ENCODE data around the gene KANK4.

The KANK4 gene

DNA sequence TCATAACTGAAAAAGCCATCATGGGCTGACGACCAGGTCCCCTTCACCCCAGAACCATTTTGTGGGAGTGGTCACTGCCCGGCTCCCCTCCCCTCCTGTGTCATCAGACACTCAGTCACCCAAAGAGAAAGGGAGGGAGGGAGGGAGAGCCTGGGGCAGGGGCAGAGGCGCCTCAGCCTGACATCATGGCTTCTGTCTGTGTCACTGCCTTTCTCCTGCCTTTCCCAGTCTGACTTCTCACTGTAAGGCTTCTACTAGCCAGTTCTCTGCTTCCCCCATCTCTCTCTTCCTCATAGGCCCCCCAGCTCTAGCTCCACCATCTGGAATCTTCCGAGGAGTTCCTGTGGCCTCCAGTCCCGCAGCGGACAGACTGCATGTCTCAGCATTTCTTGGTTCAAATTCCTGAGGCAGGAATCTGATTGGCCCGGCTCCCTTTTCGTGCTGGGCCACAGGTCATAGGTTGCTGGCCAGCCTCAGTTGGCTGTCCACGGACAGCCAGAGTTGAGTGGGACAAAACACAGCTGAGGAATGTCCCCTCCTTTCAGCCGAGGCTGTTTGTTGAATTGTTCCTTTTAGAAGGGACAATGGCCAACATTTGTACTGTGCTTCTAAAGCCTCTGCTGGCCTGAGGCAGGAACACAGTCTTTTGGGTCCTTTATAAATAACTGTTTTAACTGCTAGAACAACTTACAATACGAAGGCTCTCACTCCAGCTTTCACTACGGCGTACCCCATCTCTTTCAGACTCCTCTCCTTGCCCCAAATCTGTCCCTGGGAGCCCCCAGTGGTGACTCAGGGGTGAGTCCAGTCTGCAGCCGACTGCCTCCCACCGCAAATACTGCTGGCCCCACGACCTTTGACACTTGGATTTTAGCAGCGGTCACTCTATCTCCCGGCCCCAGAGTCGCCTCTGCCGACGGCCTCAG is 18.7 kb upstream of the KANK4 start:
- DNase-seq, result no peak

GRCh38 chr1:62336995-62337705 is 17.9 kb upstream of the KANK4 start:
- DNase-seq, result no peak

GRCh38 chr1:62336638-62336994 is 17.4 kb upstream of the KANK4 start:
- no peak for DNase-seq

DNA sequence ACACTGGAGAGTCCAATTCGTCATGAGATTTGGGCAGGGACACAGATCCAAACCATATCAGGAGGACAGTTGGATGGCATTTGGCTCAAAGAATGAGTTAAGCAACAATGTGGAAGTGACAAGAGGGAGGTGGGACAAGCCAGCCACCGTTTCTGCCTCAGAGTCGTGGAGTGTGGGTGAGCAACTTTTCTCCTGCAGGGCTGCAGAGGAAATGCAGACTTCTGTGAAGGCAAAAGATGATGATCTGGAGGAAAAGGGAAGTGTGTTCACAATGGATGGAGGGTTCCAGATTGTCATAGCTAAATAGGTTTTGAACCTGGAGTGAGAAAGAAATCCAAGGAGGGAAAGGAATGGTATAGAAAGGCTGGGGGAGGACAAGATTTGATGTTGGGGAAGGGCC is 16.4 kb upstream of the KANK4 start:
- no peak for DNase-seq

DNA sequence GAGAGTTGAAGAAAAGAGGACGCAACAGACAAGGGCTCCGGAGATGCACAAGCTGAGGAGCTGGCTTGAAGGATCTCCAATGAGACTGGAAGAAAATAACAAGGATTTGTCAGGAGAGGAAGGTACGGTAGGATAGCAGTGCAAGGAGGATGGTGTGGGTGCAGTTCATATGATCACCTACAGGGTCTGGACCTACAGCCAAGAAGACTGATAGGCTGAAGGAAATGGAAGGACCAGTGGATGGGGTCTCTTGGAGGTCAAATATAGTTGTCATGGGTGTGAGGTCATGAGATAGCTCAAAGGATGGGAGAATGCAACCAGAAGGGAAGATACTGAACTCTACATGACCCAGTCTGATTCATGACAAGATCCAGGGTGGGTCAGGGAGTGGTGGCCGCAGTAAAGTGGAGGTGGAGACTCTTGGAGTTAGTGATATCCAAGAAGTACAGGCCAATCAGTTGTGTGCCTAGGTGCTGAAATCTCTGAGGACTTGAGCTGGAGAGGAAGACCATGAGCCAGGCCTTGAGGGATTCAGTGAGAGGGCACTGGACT is 15.3 kb upstream of the KANK4 start:
- DNase-seq, result no peak

- no peak for DNase-seq
Observed at GRCh38 chr1:62333441-62333840, 14.2 kb upstream of the KANK4 start.

DNA sequence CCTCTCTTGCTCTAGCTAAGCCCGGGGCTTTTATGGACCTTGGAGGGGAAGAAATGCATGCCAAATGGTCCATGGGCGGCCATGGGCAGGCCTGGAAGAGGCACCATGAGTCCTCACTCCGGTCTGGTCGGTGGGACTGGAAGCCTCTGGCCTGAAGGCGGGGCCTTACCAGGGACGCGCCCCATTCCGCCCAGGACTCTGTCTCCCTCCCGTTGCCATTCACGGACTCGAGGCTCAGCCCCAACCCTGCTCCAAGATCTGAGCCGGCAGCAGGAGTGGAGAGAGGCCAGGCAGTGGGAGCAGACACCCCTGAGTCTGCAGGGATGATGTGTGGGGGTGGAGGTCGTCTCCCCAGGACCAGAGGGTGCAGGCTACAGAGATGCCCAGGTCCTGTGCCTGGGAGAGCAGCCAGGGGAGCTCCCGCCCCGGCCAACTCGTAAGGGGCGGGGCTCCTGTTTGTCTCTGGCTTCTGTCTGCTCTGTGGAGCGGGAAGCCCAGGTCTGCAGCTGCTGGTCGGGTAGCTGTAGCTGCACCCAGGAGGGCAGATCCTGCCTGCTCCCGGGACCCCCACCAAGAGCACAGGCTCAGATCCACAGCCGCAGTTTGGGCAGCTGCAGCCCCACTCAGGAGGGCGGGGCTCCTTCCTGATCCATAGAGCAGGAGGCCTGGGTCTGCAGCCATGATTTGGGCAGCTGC is 8.3 kb upstream of the KANK4 start:
- no peak for DNase-seq

DNA sequence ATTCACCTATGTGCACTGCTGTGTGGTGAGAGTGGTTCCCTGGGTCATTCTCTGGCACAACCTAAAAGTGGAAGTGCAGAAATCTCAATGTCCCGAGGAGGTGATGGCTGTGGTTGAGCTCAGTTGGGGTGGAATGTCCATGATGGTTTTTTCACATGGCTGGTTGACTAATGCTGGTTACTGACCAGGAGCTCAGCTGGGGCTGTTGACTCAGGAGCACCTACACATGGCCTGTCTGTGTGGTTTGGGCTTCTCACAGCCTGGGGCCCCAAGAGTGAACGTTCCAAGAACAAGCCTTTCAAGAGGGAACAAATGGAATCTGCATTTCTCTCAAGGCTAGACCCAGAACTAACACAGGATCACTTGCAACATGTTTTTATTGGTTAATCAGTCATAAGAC is 6.4 kb upstream of the KANK4 start:
- DNase-seq, result no peak

DNA sequence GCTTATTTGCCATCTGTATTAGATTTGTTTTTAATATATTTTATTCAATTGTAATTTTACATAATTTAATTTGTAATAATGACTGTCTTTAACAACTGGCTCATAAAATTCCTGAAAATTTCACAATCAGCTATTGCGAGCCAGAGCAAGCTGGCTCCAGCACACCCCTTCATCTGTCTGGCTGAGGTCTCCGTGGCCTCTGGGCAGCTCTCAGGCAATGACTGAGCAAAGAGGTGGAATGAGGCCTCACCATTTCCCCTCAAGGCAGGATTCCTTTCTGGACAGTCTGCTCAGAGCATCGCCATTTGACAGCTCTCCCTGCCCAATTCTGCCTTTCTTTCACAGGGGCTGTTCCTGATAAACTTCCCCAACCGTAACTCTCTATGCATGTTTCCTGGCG is 5.8 kb upstream of the KANK4 start:
- DNase-seq, result no peak

- DNase-seq, result no peak
Observed at GRCh38 chr1:62321446-62321845, 2.2 kb upstream of the KANK4 start.

- DNase-seq, result no peak
Observed at GRCh38 chr1:62318320-62318755, 896 bp downstream of the KANK4 start.

GRCh38 chr1:62317021-62317768 is 2.0 kb downstream of the KANK4 start:
- no peak for DNase-seq

- DNase-seq, result no peak
Observed at GRCh38 chr1:62316135-62316534, 3.1 kb downstream of the KANK4 start.

DNA sequence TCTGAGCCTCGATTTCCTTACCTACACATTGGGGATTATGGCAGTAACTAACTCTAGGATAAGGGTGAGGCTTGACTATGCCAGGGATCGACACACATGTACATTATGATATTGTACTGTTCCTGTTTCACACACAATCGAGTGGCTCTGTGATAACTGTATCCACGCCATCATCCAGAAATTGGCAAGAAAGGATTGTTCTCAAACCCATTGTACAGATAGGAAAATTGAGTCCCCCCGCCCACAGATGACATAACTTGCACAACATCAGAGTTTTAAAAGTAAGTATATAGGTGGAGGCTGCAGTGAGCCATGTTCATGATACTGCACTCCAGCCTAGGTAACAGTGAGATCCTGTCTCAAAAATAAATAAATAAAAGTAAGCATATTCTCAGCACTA is 3.8 kb downstream of the KANK4 start:
- DNase-seq, result no peak

GRCh38 chr1:62314454-62315350 is 4.5 kb downstream of the KANK4 start:
- no peak for DNase-seq

- DNase-seq, result no peak
Observed at GRCh38 chr1:62312698-62313097, 6.5 kb downstream of the KANK4 start.

DNA sequence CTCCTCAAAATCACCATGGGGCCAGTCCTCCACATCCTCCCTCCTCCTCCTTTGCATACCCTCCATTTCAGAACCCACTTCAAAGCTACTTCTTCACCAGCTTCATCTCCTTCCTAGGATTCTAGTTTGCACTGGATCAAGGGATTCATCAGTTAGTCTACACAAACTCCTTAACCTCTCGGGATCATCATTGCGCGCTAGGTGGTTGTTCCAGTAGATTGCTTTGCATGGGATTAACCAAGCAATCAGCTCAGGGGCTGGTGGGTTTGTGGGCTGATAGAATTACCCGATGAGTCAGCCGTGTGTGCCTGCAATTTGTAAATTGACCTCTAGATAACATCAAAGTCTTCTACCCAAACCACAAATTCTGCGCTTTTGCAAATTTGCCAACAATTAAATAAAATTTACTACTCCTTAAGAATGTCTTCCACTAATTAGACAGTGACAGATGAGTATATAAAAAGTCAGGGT is 7.7 kb downstream of the KANK4 start:
- DNase-seq, result no peak

- DNase-seq, result no peak
Observed at GRCh38 chr1:62309906-62310305, 9.3 kb downstream of the KANK4 start.

DNA sequence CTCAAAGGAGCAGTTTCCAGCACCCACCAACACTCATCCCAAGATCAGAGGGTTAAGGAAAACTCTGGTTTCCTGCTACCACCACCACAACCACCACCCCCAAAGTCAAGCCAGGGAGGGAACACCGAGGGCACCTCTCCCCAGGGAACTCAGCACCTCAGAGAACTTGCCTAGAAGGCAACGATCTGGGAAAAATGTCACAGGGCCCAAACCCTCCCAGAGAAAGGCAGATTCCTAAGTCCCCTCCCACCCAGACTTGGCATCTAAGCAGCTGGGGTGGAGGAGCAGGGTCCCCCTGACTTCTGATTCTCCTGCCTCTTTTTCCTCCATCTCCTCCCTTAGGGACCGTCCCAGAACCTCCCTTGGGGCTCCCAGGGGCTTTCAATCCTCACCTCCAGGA is 10.6 kb downstream of the KANK4 start:
- no peak for DNase-seq

All from anterior cingulate cortex (tissue), 58 donors.